HL-60 (cell line): ENCODE measurements around the gene WDR93.

Source experiments
- GABPA ChIP-seq: IDR thresholded peaks from 2 replicates; pipeline ENCODE4 v1.6.1; 2012; ENCODE audit warnings: low read depth
- POLR2AphosphoS5 ChIP-seq: IDR thresholded peaks from 2 replicates; pipeline ENCODE4 v1.6.1; 2012; ENCODE audit warnings: low read depth
- SPI1 ChIP-seq: IDR thresholded peaks from 2 replicates; pipeline ENCODE4 v1.6.1; 2012; ENCODE audit warnings: low read depth, mild to moderate bottlenecking, borderline replicate concordance
- TF ChIP-seq, protein P1 (sequence below): IDR thresholded peaks from 2 replicates; pipeline ENCODE4 v1.6.1; 2012; ENCODE audit warnings: low read depth; ENCODE audit not compliant: insufficient replicate concordance
- TF ChIP-seq, protein P2 (sequence below): IDR thresholded peaks from one replicate; pipeline ENCODE4 v1.5.1; 2011; ENCODE audit warnings: low read length, control low read depth, inconsistent platforms; ENCODE audit not compliant: insufficient read depth

DNA sequence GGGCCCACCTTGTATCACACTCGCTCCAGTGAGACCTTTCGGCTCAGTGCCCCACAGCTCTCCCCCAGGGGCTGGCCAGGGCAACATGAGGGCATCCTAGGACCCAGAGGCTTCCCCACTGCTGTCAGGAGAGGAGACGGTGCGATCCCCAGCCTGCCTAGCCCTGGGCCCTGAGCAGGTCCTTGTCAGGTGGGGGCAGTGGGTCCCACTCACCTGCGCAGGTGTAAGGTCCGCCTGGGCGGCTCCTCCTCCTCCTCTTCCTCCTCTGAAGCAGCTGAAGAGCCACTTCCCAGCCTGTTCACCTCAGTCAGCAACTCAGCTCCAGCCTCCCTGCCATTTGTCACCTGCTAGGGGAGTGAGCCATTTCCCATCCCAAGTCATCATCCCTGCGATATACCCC lies 44.9 kb upstream of the WDR93 start:
- no peak for TF ChIP-seq SPI1
- TF ChIP-seq, protein P1, sequence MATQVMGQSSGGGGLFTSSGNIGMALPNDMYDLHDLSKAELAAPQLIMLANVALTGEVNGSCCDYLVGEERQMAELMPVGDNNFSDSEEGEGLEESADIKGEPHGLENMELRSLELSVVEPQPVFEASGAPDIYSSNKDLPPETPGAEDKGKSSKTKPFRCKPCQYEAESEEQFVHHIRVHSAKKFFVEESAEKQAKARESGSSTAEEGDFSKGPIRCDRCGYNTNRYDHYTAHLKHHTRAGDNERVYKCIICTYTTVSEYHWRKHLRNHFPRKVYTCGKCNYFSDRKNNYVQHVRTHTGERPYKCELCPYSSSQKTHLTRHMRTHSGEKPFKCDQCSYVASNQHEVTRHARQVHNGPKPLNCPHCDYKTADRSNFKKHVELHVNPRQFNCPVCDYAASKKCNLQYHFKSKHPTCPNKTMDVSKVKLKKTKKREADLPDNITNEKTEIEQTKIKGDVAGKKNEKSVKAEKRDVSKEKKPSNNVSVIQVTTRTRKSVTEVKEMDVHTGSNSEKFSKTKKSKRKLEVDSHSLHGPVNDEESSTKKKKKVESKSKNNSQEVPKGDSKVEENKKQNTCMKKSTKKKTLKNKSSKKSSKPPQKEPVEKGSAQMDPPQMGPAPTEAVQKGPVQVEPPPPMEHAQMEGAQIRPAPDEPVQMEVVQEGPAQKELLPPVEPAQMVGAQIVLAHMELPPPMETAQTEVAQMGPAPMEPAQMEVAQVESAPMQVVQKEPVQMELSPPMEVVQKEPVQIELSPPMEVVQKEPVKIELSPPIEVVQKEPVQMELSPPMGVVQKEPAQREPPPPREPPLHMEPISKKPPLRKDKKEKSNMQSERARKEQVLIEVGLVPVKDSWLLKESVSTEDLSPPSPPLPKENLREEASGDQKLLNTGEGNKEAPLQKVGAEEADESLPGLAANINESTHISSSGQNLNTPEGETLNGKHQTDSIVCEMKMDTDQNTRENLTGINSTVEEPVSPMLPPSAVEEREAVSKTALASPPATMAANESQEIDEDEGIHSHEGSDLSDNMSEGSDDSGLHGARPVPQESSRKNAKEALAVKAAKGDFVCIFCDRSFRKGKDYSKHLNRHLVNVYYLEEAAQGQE, result no peak
- TF ChIP-seq POLR2AphosphoS5, result no peak
- TF ChIP-seq, protein P2, sequence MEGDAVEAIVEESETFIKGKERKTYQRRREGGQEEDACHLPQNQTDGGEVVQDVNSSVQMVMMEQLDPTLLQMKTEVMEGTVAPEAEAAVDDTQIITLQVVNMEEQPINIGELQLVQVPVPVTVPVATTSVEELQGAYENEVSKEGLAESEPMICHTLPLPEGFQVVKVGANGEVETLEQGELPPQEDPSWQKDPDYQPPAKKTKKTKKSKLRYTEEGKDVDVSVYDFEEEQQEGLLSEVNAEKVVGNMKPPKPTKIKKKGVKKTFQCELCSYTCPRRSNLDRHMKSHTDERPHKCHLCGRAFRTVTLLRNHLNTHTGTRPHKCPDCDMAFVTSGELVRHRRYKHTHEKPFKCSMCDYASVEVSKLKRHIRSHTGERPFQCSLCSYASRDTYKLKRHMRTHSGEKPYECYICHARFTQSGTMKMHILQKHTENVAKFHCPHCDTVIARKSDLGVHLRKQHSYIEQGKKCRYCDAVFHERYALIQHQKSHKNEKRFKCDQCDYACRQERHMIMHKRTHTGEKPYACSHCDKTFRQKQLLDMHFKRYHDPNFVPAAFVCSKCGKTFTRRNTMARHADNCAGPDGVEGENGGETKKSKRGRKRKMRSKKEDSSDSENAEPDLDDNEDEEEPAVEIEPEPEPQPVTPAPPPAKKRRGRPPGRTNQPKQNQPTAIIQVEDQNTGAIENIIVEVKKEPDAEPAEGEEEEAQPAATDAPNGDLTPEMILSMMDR, result no peak
- TF ChIP-seq GABPA, result no peak
